ENCODE results near the gene ZNRF4.

ZNRF4 gene

GRCh38 chr19:5504114-5504513, 48.9 kb downstream of the ZNRF4 start:
- Histone ChIP-seq H3K27me3 (ENCODE audit: insufficient read depth, low read length, poor library complexity, severe bottlenecking) (no peaks in the 10 kb centered on the region), H3K36me3 (ENCODE audit: insufficient read depth, low read length) (no peaks in the 10 kb centered on the region), H3K4me2 (ENCODE audit: low read depth, low read length, poor library complexity, severe bottlenecking) (no peak overlapping the region), H3K4me3 (ENCODE audit: low read length, poor library complexity, severe bottlenecking) (no peak overlapping the region), H3K9ac (ENCODE audit: low read depth, low read length, poor library complexity, severe bottlenecking) (no peak overlapping the region), H2AFZ (ENCODE audit: low read length) (no peak overlapping the region), H3K79me2 (ENCODE audit: insufficient read depth, low read length) (no peaks in the 10 kb centered on the region), H4K20me1 (ENCODE audit: insufficient read depth, low read length, poor library complexity, severe bottlenecking) (no peaks in the 10 kb centered on the region), H3K9me3 (ENCODE audit: insufficient read depth, low read depth, low read length) (peaks cover 14% of the 10 kb centered on the region; the same call in 1 of the 2 replicates), H3F3A (ENCODE audit: low read depth) (no peaks in the 10 kb centered on the region), H3K9me2 (replicated peaks; ENCODE audit: low read depth, low read length) (no peaks in the 10 kb centered on the region), H3K4me1 (ENCODE audit: insufficient read depth, low read length, poor library complexity, severe bottlenecking) (no peaks in the 10 kb centered on the region)
- TF ChIP-seq EZH2phosphoT487 (IDR thresholded peaks at IDR 0.05; ENCODE audit: borderline replicate concordance) (no peak), CTCF (conservative IDR thresholded peaks at IDR 0.05; ENCODE audit: low read length) (no peak; the same call in 1 of the 2 replicates)
